ENCODE data around the gene UNC5C.

Gene UNC5C

GRCh38 chr4:95457353-95457752, 91.4 kb downstream of the UNC5C start:
- DNase-seq, result no peak

- DNase-seq, result no peak
These were observed 98.5 kb downstream of the UNC5C start for GRCh38 chr4:95450294-95450693.

GRCh38 chr4:95446173-95446572, 102.6 kb downstream of the UNC5C start:
- DNase-seq, result no peak

GRCh38 chr4:95445251-95445650, 103.5 kb downstream of the UNC5C start:
- no peak for DNase-seq

- no peak for DNase-seq
These were observed 104.0 kb downstream of the UNC5C start for GRCh38 chr4:95444812-95445211.

- no peak for DNase-seq
These were observed 108.9 kb downstream of the UNC5C start for GRCh38 chr4:95439896-95440295.

- no peak for DNase-seq
These were observed 109.7 kb downstream of the UNC5C start for GRCh38 chr4:95439071-95439470.

- DNase-seq, result no peak
These were observed 116.3 kb downstream of the UNC5C start for GRCh38 chr4:95432466-95432865.

GRCh38 chr4:95431678-95432077, 117.1 kb downstream of the UNC5C start:
- no peak for DNase-seq

- no peak for DNase-seq
These were observed 119.4 kb downstream of the UNC5C start for GRCh38 chr4:95429416-95429815.

- DNase-seq, result no peak
These were observed 120.3 kb downstream of the UNC5C start for GRCh38 chr4:95428291-95429070.

- DNase-seq, result no peak
These were observed 122.3 kb downstream of the UNC5C start for GRCh38 chr4:95426455-95426854.

- no peak for DNase-seq
These were observed 126.3 kb downstream of the UNC5C start for GRCh38 chr4:95422436-95422835.

GRCh38 chr4:95421869-95422268, 126.9 kb downstream of the UNC5C start:
- DNase-seq, result no peak

GRCh38 chr4:95417531-95417930, 131.2 kb downstream of the UNC5C start:
- DNase-seq, result no peak

- DNase-seq, result no peak
These were observed 133.4 kb downstream of the UNC5C start for GRCh38 chr4:95415346-95415771.

- no peak for DNase-seq
These were observed 137.2 kb downstream of the UNC5C start for GRCh38 chr4:95411371-95412088.

GRCh38 chr4:95410387-95410977, 138.3 kb downstream of the UNC5C start:
- DNase-seq, result no peak

- no peak for DNase-seq
These were observed 139.0 kb downstream of the UNC5C start for GRCh38 chr4:95409750-95410149.

GRCh38 chr4:95409127-95409526, 139.6 kb downstream of the UNC5C start:
- no peak for DNase-seq

GRCh38 chr4:95402299-95402698, 146.5 kb downstream of the UNC5C start:
- no peak for DNase-seq

GRCh38 chr4:95398217-95398616, 150.6 kb downstream of the UNC5C start:
- DNase-seq, result no peak

GRCh38 chr4:95394752-95395306, 153.9 kb downstream of the UNC5C start:
- DNase-seq, result no peak

- no peak for DNase-seq
These were observed 155.0 kb downstream of the UNC5C start for GRCh38 chr4:95393821-95394220.

All from activated CD4-positive, alpha-beta T cell treated with anti-CD3 and anti-CD28 coated beads, Interleukin-2, amount 50 U/mL, for 4 hours (primary cell).